IMR-90 (cell line): ENCODE data around the gene TIMM29.

ENCODE experiments used
- BHLHE40 ChIP-seq: fragments of 150-350 bp; IDR thresholded peaks from 2 replicates; pipeline ENCODE4 v1.6.1; 2016; ENCODE audit warnings: mild to moderate bottlenecking, low read depth, low read length
- CEBPB ChIP-seq: IDR thresholded peaks from 2 replicates; pipeline ENCODE4 v1.6.1; 2012; ENCODE audit warnings: low read depth, low read length, improper control_type of control experiment
- CTCF ChIP-seq: conservative IDR thresholded peaks from 2 replicates; pipeline ENCODE4 v1.5.1; 2012; ENCODE audit warnings: mild to moderate bottlenecking, low read depth, low read length, improper control_type of control experiment
- FOS ChIP-seq: fragments of 150-350 bp; IDR thresholded peaks from 2 replicates; pipeline ENCODE4 v1.6.1; 2016; ENCODE audit warnings: low read depth, low read length
- MAFK ChIP-seq: IDR thresholded peaks from 2 replicates; pipeline ENCODE4 v1.6.1; 2012; ENCODE audit warnings: low read depth, low read length, improper control_type of control experiment
- MAZ ChIP-seq: IDR thresholded peaks from 2 replicates; pipeline ENCODE4 v1.6.1; 2012; ENCODE audit warnings: low read depth, mild to moderate bottlenecking, low read length, improper control_type of control experiment, moderate library complexity, borderline replicate concordance
- MXI1 ChIP-seq: IDR thresholded peaks from 2 replicates; pipeline ENCODE4 v1.6.1; 2012; ENCODE audit warnings: low read depth, mild to moderate bottlenecking, low read length, moderate library complexity, borderline replicate concordance
- POLR2A ChIP-seq: IDR thresholded peaks from 2 replicates; pipeline ENCODE4 v1.6.1; 2012; ENCODE audit warnings: mild to moderate bottlenecking, low read depth, low read length
- RAD21 ChIP-seq: IDR thresholded peaks from 2 replicates; pipeline ENCODE4 v1.6.1; 2012; ENCODE audit warnings: low read length, improper control_type of control experiment
- RCOR1 ChIP-seq: IDR thresholded peaks from 2 replicates; pipeline ENCODE4 v1.6.1; 2012; ENCODE audit warnings: mild to moderate bottlenecking, low read length, improper control_type of control experiment; ENCODE audit not compliant: insufficient replicate concordance
- RFX5 ChIP-seq: IDR thresholded peaks from 2 replicates; pipeline ENCODE4 v1.8.0; 2012; ENCODE audit warnings: low read depth, mild to moderate bottlenecking, low read length, moderate library complexity
- SMC3 ChIP-seq: fragments of 150-350 bp; IDR thresholded peaks from 2 replicates; pipeline ENCODE4 v1.6.1; 2016; ENCODE audit warnings: low read depth, mild to moderate bottlenecking, antibody characterized with exemption, low read length, moderate library complexity

GRCh38 chr19:10963865-10964264 lies 35.3 kb downstream of the TIMM29 start:
- no peak for TF ChIP-seq CTCF
- no peak for TF ChIP-seq FOS
- TF ChIP-seq POLR2A = no peak
- TF ChIP-seq MXI1 = no peak
- TF ChIP-seq CEBPB = no peak
- TF ChIP-seq MAFK = no peak
- no peak for TF ChIP-seq RAD21
- no peak for TF ChIP-seq BHLHE40
- TF ChIP-seq RFX5 = no peak
- no peak for TF ChIP-seq MAZ
- no peak for TF ChIP-seq RCOR1
- TF ChIP-seq SMC3 = no peak
